Psoas muscle (tissue), 8 donors: ENCODE data around the gene MAGI1. TPM values are rescaled to one million over a fixed set of nuclear protein-coding genes. Genes with fewer than 3 reads are reported as not detected.

ENCODE experiments used
- ATAC-seq, 4 donors: fragments of 200-7000 bp; cut with Tn5 transposase; one replicate each; pipeline ENCODE4 v1.9.1; 2020; ENCODE audit warnings: moderate library complexity in 3 of 4, mild to moderate bottlenecking in 2 of 4
- DNase-seq, 2 donors: peaks; one replicate each; pipeline ENCODE4 v3.0.0-alpha.2; 2020
- H3K27ac ChIP-seq: fragments of 200-600 bp; one replicate; pipeline ENCODE4 v1.8.0; 2022
- H3K27me3 ChIP-seq, 3 donors: fragments of 200-600 bp in 1 of 3; one replicate each; pipeline versions ENCODE4 v1.6.1 to v1.8.0; 2013 to 2022; ENCODE audit warnings: low read length in 2 of 3, mild to moderate bottlenecking in 2 of 3, moderate library complexity in 1 of 3; ENCODE audit not compliant: insufficient read depth in 3 of 3
- H3K36me3 ChIP-seq, 2 donors: fragments of 200-600 bp in 1 of 2; one replicate each; pipeline versions ENCODE4 v1.6.1 to v1.8.0; 2013 to 2022; ENCODE audit warnings: low read depth in 1 of 2, mild to moderate bottlenecking in 1 of 2, moderate library complexity in 1 of 2; ENCODE audit not compliant: insufficient read depth in 1 of 2
- H3K4me1 ChIP-seq: fragments of 200-600 bp; one replicate; pipeline ENCODE4 v1.8.0; 2022
- H3K4me3 ChIP-seq: fragments of 200-600 bp; one replicate; pipeline ENCODE4 v1.8.0; 2022; ENCODE audit warnings: mild to moderate bottlenecking
- H3K9me3 ChIP-seq: fragments of 200-600 bp; one replicate; pipeline ENCODE4 v1.8.0; 2022
- WGBS, 3 donors: extraction: QIAGEN DNeasy Blood & Tissue Kit; methylation state at CpG; one replicate each; pipeline versions ENCODE4 v1.1.6 to v1.1.7; 2013; 5-methylcytosine and 5-hydroxymethylcytosine counted together
- intact Hi-C, 2 donors: fragments of 100-400 bp; cut with DNase I; formaldehyde crosslinking; loops; one replicate each; pipeline versions ENCODE4 v1.11.0 to v1.14.2; 2022
- polyA plus RNA-seq, 3 donors: library from polyadenylated mRNA; stranded (reverse); fragments of 200-250 nt; gene quantifications; one replicate each; pipeline ENCODE4 v1.2.3, GENCODE V29; 2013
- total RNA-seq, 4 donors: library from RNA; stranded (reverse); fragmentation: NEBNext Ultra II Directional in 2 of 4; extraction: Animal tissue kit (Norgen Biotek cat#: 25700) in 2 of 4; gene quantifications; one replicate each; pipeline versions ENCODE4 v1.2.1 to v1.2.4, GENCODE V29; 2021 to 2023
- TF ChIP-seq, protein P1 (sequence below): fragments of 200-600 bp; IDR thresholded peaks from one replicate; pipeline ENCODE4 v1.8.0; 2022; ENCODE audit warnings: antibody characterized with exemption
- donor health status: healthy with polysubstance abuse.
- donor health status: DM: no; HTN: no; CAD: no; lungs with moderate emphysema.
- donor health status: Bipolar disorder and iron deficiency.
- donor health status: healthy.
- donor health status: DM: yes; HTN: yes; CAD: no.
- donor health status: DM: no; HTN: no; CAD: no.
- donor health status: DM: no; HTN: no; CAD: no.
- donor health status: DM: yes; HTN: yes; CAD: no.

Gene MAGI1
- total and polyA plus RNA-seq, 7 donors = 4.5 to 8.1 (median 6.3) TPM

DNA sequence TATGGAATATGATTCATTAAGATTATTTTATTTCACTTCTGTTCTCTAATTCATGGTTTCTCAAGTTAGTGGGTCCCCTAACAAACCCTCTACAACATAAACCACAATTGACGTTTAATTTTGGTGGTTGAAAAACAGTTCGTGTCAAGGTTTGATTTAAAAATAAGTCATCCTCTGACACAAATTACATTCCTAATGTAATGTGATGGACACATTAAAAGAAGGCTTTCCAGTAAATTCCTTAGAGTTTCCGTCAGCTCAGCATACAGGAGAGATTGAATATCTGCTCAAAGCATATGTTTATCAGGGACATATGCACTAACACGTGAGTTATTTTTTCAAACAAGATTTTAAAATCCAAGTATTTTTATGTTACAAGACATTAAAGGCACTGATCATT lies 724.4 kb downstream of the MAGI1 start:
- intact Hi-C loops = no loop called here
- Histone ChIP-seq H3K4me1 (no peaks in the 10 kb centered on the region), H3K9me3 (no peaks in the 10 kb centered on the region), H3K36me3 (no peaks in the 10 kb centered on the region), H3K27me3 (no peaks in the 10 kb centered on the region), H3K27ac (no peak overlapping the region), H3K4me3 (no peak overlapping the region)
- WGBS, 3 donors = 79 to 85% (median 84%) methylated on average over 4 of the region's 4 CpGs
- DNase-seq = no peak
- TF ChIP-seq, protein P1, sequence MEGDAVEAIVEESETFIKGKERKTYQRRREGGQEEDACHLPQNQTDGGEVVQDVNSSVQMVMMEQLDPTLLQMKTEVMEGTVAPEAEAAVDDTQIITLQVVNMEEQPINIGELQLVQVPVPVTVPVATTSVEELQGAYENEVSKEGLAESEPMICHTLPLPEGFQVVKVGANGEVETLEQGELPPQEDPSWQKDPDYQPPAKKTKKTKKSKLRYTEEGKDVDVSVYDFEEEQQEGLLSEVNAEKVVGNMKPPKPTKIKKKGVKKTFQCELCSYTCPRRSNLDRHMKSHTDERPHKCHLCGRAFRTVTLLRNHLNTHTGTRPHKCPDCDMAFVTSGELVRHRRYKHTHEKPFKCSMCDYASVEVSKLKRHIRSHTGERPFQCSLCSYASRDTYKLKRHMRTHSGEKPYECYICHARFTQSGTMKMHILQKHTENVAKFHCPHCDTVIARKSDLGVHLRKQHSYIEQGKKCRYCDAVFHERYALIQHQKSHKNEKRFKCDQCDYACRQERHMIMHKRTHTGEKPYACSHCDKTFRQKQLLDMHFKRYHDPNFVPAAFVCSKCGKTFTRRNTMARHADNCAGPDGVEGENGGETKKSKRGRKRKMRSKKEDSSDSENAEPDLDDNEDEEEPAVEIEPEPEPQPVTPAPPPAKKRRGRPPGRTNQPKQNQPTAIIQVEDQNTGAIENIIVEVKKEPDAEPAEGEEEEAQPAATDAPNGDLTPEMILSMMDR = no peak
- ATAC-seq = no peak

DNA sequence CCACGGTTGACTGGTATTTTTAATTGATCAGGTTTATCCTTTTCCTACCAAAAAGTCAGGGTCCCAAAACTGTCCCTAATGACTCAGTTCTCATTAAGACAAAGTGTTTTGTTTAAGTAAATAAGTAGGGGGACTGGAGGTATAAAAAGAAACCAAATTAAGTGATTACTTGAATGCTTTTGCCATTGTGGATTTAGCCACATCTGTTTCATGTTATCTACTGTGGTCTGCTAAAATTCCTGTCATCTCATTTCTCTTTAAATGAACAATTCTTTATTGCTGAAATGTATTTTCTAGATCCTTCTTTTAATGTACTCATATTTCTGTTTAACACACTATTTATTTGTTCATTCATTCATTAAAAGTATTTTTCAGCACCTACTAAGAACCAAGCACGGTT lies 725.1 kb downstream of the MAGI1 start:
- no peaks in the 10 kb centered on the region for H3K9me3 ChIP-seq
- ATAC-seq (no peak), DNase-seq (no peak)
- H3K36me3 ChIP-seq = no peaks in the 10 kb centered on the region
- TF ChIP-seq, protein P1 = no peak
- no peaks in the 10 kb centered on the region for H3K4me1 ChIP-seq
- H3K4me3 ChIP-seq = no peak overlapping the region
- no peak overlapping the region for H3K27ac ChIP-seq
- intact Hi-C loops = no loop called here
- WGBS, 3 donors = 82 to 90% (median 86%) methylated on average over 2 of the region's 2 CpGs
- H3K27me3 ChIP-seq = no peaks in the 10 kb centered on the region

DNA sequence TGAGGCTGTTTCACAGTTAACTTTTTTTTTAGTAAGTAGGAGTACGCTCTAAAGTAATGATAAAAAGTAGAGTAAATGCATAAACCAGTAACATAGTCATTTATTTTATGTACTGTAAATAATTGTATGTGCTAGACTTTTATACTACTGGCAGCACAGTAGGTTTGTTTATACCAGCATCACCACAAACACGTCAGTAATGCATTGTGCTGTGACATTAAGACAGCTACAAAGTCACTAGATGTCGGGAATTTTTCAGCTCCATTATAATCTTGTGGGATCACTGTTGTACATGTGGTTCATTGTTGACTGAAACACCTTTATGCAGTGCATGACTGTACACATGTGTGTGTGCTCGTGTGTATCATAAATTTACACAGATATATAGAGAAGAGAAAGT lies 732.9 kb downstream of the MAGI1 start:
- Histone ChIP-seq H3K4me3 (no peak overlapping the region), H3K27me3 (no peaks in the 10 kb centered on the region), H3K9me3 (no peaks in the 10 kb centered on the region), H3K27ac (no peak overlapping the region), H3K36me3 (no peaks in the 10 kb centered on the region), H3K4me1 (no peaks in the 10 kb centered on the region)
- 89 to 94% (median 93%) methylated on average over 4 of the region's 4 CpGs for WGBS, 3 donors
- TF ChIP-seq, protein P1 = no peak
- intact Hi-C loops = no loop called here
- ATAC-seq (no peak), DNase-seq (no peak)

Other genes with a start within 250 kb of the MAGI1 start
- gene SLC25A26, start 182.1 kb upstream of the MAGI1 start, total RNA-seq = 10 to 100 TPM; 25.1 to 34.0 (median 32.7) TPM
- gene SLC25A26, start 182.1 kb upstream of the MAGI1 start, polyA plus RNA-seq = 10 to 100 TPM; 21.0 to 43.6 (median 25.4) TPM